SU-DHL-6 (cell line): ENCODE data around the gene GARS1.

Experiments used
- EZH2phosphoT487 ChIP-seq: fragments of 200-600 bp; sonication (generic), shearing (Covaris generic); conservative IDR thresholded peaks from 2 replicates; pipeline ENCODE4 v1.6.1; 2018; ENCODE audit warnings: mild to moderate bottlenecking, antibody characterized with exemption, low read length, moderate library complexity, mixed read lengths
- TF ChIP-seq, protein P1 (sequence below): fragments of 200-600 bp; sonication (generic); IDR thresholded peaks from one replicate; pipeline ENCODE4 v1.5.1; 2017; ENCODE audit warnings: antibody characterized with exemption, mild to moderate bottlenecking, low read length, moderate library complexity; ENCODE audit not compliant: insufficient read depth, poor library complexity, severe bottlenecking

DNA sequence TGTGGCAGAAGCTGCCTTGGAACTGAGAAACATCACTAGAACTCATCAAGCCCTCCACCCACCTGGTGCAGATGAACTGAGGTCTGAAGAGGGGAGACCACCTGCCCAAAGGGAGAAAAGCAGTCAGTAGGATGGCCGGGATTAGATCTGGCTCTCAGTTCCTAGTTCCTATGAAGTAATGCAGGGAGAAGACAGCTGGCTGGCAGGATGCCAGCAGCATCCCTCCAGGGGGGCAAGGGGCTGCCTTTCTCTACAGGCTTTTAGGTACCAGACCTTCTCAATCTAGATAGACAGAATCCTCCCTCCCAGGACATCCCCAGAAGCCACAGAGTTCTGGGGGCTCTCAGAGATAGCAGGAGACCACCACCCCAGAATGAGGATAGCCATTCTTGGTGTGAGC is 79.7 kb downstream of the GARS1 start:
- TF ChIP-seq, protein P1, sequence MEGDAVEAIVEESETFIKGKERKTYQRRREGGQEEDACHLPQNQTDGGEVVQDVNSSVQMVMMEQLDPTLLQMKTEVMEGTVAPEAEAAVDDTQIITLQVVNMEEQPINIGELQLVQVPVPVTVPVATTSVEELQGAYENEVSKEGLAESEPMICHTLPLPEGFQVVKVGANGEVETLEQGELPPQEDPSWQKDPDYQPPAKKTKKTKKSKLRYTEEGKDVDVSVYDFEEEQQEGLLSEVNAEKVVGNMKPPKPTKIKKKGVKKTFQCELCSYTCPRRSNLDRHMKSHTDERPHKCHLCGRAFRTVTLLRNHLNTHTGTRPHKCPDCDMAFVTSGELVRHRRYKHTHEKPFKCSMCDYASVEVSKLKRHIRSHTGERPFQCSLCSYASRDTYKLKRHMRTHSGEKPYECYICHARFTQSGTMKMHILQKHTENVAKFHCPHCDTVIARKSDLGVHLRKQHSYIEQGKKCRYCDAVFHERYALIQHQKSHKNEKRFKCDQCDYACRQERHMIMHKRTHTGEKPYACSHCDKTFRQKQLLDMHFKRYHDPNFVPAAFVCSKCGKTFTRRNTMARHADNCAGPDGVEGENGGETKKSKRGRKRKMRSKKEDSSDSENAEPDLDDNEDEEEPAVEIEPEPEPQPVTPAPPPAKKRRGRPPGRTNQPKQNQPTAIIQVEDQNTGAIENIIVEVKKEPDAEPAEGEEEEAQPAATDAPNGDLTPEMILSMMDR, result no peak
- no peak for TF ChIP-seq EZH2phosphoT487
